ENCODE measurements around the gene FNDC10. TPM values are rescaled to one million over a fixed set of nuclear protein-coding genes. Genes with fewer than 3 reads are reported as not detected.

FNDC10 gene
- polyA plus RNA-seq, 1 experiment, result 4.4 TPM

DNA sequence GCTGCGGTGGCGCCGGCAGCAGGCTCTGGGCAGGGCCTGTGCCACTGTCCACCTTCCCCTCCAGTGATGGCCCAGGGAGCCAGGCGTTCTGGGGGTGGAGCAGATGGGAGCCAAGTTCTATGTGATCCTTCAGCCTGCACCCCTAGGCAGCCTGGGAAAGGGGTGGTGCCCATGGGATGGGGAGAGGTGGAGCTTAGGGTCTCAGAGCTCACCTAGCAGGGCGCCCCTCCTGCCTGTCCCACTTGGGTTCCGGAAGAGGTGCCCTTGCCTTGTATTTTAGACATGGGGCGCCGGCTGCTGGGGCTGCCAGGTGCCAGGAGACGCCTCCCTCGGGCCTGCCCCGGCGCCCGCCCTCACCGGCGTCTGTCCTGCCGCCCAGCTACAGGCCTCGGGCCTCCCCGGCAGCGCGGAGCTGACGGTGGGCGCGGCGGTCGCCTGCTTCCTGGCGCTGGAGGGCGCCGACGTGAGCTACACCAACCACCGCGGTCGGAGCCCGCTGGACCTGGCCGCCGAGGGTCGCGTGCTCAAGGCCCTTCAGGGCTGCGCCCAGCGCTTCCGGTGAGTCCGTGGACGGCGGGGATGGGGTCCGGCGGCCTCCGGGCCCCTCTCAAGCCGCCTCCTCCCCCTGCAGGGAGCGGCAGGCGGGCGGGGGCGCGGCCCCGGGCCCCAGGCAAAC is 29.0 kb upstream of the FNDC10 start:
- POLR2A ChIA-PET, result no interaction called here

GRCh38 chr1:1627829-1628753 is 28.2 kb upstream of the FNDC10 start:
- no peak for DNase-seq (ENCODE audit: low read depth)
- POLR2A ChIA-PET, result no interaction called here
- CTCF ChIA-PET, result no interaction called here
- TF ChIP-seq CTCF (IDR thresholded peaks at IDR 0.05; ENCODE audit: insufficient read depth, low read depth, low read length), result no peak
- Histone ChIP-seq H3K27me3 (ENCODE audit: control insufficient read depth, insufficient read depth, low read length) (peaks cover 2% of the 10 kb centered on the region), H3K36me3 (ENCODE audit: control insufficient read depth, insufficient read depth, low read length) (peaks cover 6% of the 10 kb centered on the region), H3K4me3 (ENCODE audit: low read depth, low read length) (no peak overlapping the region)

More for the DNA sequence above, 29.0 kb upstream of the FNDC10 start:
- TF ChIP-seq CTCF (IDR thresholded peaks at IDR 0.05; ENCODE audit: insufficient read depth, low read depth, low read length), result no peak
- CTCF ChIA-PET, result no interaction called here
- Histone ChIP-seq H3K27me3 (ENCODE audit: control insufficient read depth, insufficient read depth, low read length) (peaks cover 2% of the 10 kb centered on the region), H3K4me3 (ENCODE audit: low read depth, low read length) (no peak overlapping the region), H3K36me3 (ENCODE audit: control insufficient read depth, insufficient read depth, low read length) (peaks cover 6% of the 10 kb centered on the region)
- DNase-seq (ENCODE audit: low read depth), result no peak

GRCh38 chr1:1627261-1627828 is 27.4 kb upstream of the FNDC10 start:
- H3K4me3 ChIP-seq (ENCODE audit: low read depth, low read length), result no peak overlapping the region
- DNase-seq (ENCODE audit: low read depth), result no peak
- H3K27me3 ChIP-seq (ENCODE audit: control insufficient read depth, insufficient read depth, low read length), result peaks cover 2% of the 10 kb centered on the region
- CTCF ChIA-PET, result no interaction called here
- H3K36me3 ChIP-seq (ENCODE audit: control insufficient read depth, insufficient read depth, low read length), result peaks cover 6% of the 10 kb centered on the region
- no peak for TF ChIP-seq CTCF (IDR thresholded peaks at IDR 0.05; ENCODE audit: insufficient read depth, low read depth, low read length)
- POLR2A ChIA-PET, result no interaction called here

DNA sequence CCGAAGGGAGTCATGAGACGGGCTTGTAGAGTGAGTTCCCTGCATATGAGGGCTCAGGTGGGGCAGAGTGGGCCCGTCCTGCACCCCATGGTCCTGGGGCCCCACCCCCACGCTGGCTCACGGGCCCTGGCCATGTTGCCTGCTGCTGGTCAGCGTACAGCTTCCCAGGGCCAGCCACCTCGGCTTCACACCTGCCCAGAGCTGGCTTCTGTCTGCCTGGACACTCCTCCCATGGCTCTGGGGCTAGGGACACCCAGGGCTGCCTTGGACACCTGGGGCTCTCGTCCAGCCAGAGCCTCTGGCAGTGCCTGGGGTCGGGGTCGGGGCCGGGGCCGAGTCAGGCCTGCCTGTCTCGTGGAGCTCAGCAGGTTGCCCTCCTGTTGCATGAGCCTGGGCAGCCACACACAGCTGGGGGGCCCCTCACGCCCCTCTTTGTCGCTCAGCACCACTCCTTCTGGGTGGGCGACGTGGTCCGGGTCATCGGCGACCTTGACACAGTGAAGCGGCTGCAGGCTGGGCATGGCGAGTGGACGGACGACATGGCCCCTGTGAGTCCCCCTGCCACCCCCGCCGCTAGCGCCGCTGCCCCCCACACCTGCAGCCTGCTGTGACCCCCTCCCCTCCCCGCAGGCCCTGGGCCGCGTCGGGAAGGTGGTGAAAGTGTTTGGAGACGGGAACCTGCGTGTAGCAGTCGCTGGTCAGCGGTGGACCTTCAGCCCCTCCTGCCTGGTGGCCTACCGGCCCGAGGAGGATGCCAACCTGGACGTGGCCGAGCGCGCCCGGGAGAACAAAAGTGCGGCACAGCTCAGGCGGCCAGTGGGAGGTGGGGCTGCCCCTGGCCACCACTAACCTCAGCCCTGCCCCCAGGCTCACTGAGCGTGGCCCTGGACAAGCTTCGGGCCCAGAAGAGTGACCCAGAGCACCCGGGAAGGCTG is 26.5 kb upstream of the FNDC10 start:
- POLR2A ChIA-PET, result no interaction called here
- no peak for TF ChIP-seq CTCF (IDR thresholded peaks at IDR 0.05; ENCODE audit: insufficient read depth, low read depth, low read length)

More for the DNA sequence above, 26.5 kb upstream of the FNDC10 start:
- Histone ChIP-seq H3K27me3 (ENCODE audit: control insufficient read depth, insufficient read depth, low read length) (no peaks in the 10 kb centered on the region), H3K36me3 (ENCODE audit: control insufficient read depth, insufficient read depth, low read length) (peaks cover 6% of the 10 kb centered on the region), H3K4me3 (ENCODE audit: low read depth, low read length) (no peak overlapping the region)
- no peak for DNase-seq (ENCODE audit: low read depth)
- CTCF ChIA-PET, result no interaction called here
